Esophagus squamous epithelium (tissue), 4 donors: ENCODE data around the gene IL22RA1.

ENCODE experiments used
- POLR2A ChIP-seq, 4 donors: fragments of 450-650 bp; IDR thresholded peaks; one replicate each; pipeline ENCODE4 v1.6.1; 2017; ENCODE audit warnings: antibody characterized with exemption in 4 of 4, mild to moderate bottlenecking in 4 of 4, moderate library complexity in 3 of 4
- TF ChIP-seq, protein P1 (sequence below), 6 experiments: fragments of 450-650 bp in 4 of 6; fragments of 200-600 bp in 2 of 6; sonication (generic) in 2 of 6; IDR thresholded peaks; one replicate each; pipeline ENCODE4 v1.5.1; 2016 to 2019; ENCODE audit warnings: antibody characterized with exemption in 6 of 6, mild to moderate bottlenecking in 4 of 6, moderate library complexity in 4 of 6

DNA sequence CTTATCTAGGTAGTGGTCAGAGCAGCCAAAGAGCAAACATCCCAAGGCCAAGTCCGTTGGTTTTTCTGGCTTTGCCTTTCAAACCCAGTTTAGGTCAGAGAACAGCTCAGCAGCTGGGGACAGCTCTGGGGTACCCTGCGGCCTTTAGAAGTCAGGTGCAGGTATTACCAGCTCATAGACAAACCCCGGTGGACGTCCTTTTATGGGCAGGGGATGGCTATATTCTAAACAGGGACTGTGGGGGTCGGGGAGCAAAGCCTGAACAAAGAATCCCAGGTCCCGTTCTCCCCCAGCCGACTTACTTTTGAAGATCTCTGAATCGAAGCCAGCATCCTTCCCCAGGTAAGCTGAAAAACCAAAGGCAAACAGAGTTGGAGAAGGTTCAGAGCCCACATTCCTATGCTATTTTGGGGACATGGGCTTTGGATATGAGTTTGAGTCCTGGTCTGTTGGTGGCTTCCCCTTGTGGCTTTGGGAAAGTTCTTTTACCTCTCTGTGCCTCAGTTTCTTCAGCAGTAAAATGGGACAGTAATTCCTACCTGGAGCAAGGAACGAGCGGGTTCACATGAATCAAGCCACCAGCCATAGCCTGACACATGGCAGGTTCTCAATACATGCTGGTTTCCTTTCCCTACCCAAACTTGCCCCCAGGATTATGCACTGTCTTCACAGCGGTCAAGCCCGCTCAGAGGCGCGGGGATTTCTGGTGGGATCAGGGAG, 47.6 kb downstream of the IL22RA1 start:
- TF ChIP-seq, protein P1, sequence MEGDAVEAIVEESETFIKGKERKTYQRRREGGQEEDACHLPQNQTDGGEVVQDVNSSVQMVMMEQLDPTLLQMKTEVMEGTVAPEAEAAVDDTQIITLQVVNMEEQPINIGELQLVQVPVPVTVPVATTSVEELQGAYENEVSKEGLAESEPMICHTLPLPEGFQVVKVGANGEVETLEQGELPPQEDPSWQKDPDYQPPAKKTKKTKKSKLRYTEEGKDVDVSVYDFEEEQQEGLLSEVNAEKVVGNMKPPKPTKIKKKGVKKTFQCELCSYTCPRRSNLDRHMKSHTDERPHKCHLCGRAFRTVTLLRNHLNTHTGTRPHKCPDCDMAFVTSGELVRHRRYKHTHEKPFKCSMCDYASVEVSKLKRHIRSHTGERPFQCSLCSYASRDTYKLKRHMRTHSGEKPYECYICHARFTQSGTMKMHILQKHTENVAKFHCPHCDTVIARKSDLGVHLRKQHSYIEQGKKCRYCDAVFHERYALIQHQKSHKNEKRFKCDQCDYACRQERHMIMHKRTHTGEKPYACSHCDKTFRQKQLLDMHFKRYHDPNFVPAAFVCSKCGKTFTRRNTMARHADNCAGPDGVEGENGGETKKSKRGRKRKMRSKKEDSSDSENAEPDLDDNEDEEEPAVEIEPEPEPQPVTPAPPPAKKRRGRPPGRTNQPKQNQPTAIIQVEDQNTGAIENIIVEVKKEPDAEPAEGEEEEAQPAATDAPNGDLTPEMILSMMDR (IDR thresholded peaks at IDR 0.05), result no peak
- no peak for TF ChIP-seq POLR2A (IDR thresholded peaks at IDR 0.05)
